Osteocyte (in vitro differentiated cells): Measurements from ENCODE around the gene CYB561. TPM values are rescaled to one million over a fixed set of nuclear protein-coding genes. Genes with fewer than 3 reads are reported as not detected.
"Not testable (repeated sequence)": the region's sequence is repeated elsewhere in the genome, so short reads cannot be mapped to it uniquely, and the experiment has no call there.

ENCODE experiments used
- DNase-seq: peaks from one replicate; pipeline ENCODE4 v3.0.0; 2021; ENCODE audit warnings: mixed read lengths; ENCODE audit not compliant: unreplicated experiment; ENCODE audit errors: extremely low spot score
- H3K27ac Mint-ChIP-seq: one replicate; pipeline ENCODE4 v1.8.0; 2021; ENCODE audit warnings: mild to moderate bottlenecking, mixed read lengths; ENCODE audit not compliant: unreplicated experiment
- H3K27me3 Mint-ChIP-seq: one replicate; pipeline ENCODE4 v1.8.0; 2021; ENCODE audit warnings: mixed read lengths; ENCODE audit not compliant: unreplicated experiment
- H3K36me3 Mint-ChIP-seq: one replicate; pipeline ENCODE4 v1.8.0; 2021; ENCODE audit warnings: mixed read lengths; ENCODE audit not compliant: unreplicated experiment
- H3K4me1 Mint-ChIP-seq: one replicate; pipeline ENCODE4 v1.8.0; 2021; ENCODE audit warnings: mixed read lengths; ENCODE audit not compliant: unreplicated experiment
- H3K4me3 Mint-ChIP-seq: one replicate; pipeline ENCODE4 v1.8.0; 2021; ENCODE audit warnings: mild to moderate bottlenecking, moderate library complexity, mixed read lengths; ENCODE audit not compliant: unreplicated experiment
- H3K9me3 Mint-ChIP-seq: one replicate; pipeline ENCODE4 v1.8.0; 2021; ENCODE audit warnings: mixed read lengths; ENCODE audit not compliant: unreplicated experiment
- total RNA-seq: library from RNA; stranded (reverse); gene quantifications from 2 replicates; pipeline ENCODE4 v1.2.1, GENCODE V29; 2021
- TF ChIP-seq, protein P1 (sequence below): fragments of 200-600 bp; sonication (generic); IDR thresholded peaks from 2 replicates; pipeline ENCODE4 v1.5.0; 2021; ENCODE audit warnings: antibody characterized with exemption, mild to moderate bottlenecking, moderate library complexity

CYB561 gene
- total RNA-seq, 1 donor from 2014 or later = 5.7 TPM

DNA sequence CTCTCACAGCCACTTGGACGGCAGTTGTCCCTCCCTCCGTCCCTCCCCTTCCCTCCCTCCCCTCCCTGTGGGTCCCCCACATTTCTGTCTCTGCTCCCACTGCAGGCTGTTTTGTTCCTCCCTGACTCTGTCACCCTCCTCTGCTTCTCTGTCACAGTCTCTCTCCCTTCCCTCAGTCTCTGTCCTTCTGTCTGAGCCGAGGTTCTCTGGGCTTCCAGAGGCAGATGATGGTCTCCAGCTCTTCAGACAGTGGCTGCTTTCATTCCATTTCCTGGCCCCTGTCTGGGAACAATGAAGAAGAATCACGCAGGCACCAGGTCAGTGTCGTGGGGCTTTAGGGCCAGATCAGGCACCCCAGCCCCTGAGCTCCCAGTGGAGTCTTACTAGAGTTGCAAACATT is 8.8 kb upstream of the CYB561 start:
- no peak overlapping the region for H3K27ac Mint-ChIP-seq
- no peaks in the 10 kb centered on the region for H3K9me3 Mint-ChIP-seq
- peaks cover 5% of the 10 kb centered on the region for H3K4me1 Mint-ChIP-seq
- peaks cover 11% of the 10 kb centered on the region for H3K27me3 Mint-ChIP-seq
- H3K36me3 Mint-ChIP-seq = no peaks in the 10 kb centered on the region
- H3K4me3 Mint-ChIP-seq = no peak overlapping the region
- TF ChIP-seq, protein P1, sequence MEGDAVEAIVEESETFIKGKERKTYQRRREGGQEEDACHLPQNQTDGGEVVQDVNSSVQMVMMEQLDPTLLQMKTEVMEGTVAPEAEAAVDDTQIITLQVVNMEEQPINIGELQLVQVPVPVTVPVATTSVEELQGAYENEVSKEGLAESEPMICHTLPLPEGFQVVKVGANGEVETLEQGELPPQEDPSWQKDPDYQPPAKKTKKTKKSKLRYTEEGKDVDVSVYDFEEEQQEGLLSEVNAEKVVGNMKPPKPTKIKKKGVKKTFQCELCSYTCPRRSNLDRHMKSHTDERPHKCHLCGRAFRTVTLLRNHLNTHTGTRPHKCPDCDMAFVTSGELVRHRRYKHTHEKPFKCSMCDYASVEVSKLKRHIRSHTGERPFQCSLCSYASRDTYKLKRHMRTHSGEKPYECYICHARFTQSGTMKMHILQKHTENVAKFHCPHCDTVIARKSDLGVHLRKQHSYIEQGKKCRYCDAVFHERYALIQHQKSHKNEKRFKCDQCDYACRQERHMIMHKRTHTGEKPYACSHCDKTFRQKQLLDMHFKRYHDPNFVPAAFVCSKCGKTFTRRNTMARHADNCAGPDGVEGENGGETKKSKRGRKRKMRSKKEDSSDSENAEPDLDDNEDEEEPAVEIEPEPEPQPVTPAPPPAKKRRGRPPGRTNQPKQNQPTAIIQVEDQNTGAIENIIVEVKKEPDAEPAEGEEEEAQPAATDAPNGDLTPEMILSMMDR = no peak
- no peak for DNase-seq

DNA sequence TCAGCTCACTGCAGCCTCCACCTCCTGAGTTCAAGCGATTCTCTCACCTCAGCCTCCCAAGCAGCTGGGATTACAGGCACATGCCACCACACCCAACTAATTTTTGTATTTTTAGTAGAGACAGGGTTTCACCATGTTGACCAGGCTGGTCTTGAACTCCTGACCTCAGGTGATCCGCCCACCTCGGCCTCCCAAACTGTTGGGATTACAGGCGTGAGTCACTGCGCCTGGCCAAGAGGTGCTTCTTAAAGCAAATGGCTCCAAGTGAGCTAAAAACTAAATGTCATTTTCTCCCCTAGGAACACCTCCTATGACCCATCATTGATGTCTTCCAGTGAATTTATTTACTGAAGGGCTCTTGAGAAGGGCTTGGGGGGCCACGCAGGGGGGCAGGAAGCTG is 8.3 kb upstream of the CYB561 start:
- not testable (repeated sequence) for H3K36me3 Mint-ChIP-seq, H3K4me1 Mint-ChIP-seq, H3K4me3 Mint-ChIP-seq, DNase-seq, H3K27ac Mint-ChIP-seq, H3K9me3 Mint-ChIP-seq
- peaks cover 14% of the 10 kb centered on the region for H3K27me3 Mint-ChIP-seq

DNA sequence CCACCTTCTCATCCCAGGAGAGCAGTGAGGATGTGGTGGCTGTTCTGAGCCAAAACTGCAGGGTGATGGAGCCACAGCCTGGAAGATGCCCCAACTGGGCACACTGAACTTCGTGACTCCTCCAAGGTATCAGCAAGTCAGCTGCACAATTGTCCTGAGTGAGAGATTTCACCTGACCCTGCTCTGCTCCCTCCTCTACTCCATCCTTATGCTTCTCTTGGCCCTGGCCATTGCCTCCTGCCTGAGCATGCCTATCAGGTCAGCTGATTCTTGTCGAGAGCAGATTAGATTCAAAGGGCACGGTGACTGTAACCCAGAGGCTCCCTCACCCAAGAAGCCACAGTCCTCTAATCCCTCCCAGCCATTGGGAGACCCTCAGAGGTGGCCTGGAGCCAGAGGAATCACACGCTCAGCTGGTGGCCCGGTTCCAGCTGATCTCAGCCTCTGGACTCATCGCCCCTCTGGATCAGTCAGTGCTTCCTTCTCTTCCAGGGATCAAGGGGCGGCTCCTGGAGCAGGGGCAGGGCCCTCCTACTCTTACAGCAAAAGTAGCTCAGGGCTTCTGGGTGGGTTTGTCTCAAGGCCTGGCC is 7.0 kb upstream of the CYB561 start:
- peaks cover 14% of the 10 kb centered on the region for H3K27me3 Mint-ChIP-seq
- peaks cover 1% of the 10 kb centered on the region for H3K4me1 Mint-ChIP-seq
- no peak overlapping the region for H3K4me3 Mint-ChIP-seq
- no peaks in the 10 kb centered on the region for H3K9me3 Mint-ChIP-seq
- DNase-seq = no peak
- TF ChIP-seq, protein P1 = no peak
- H3K36me3 Mint-ChIP-seq = no peaks in the 10 kb centered on the region
- no peak overlapping the region for H3K27ac Mint-ChIP-seq

GRCh38 chr17:63452046-63452961 is 6.2 kb upstream of the CYB561 start:
- Mint-ChIP-seq H3K4me1 (peaks cover 2% of the 10 kb centered on the region), H3K4me3 (no peak overlapping the region), H3K27me3 (peaks cover 14% of the 10 kb centered on the region), H3K36me3 (no peaks in the 10 kb centered on the region), H3K27ac (no peak overlapping the region), H3K9me3 (no peaks in the 10 kb centered on the region)
- no peak for DNase-seq
- TF ChIP-seq, protein P1 = no peak

GRCh38 chr17:63451150-63451549 is 5.0 kb upstream of the CYB561 start:
- Mint-ChIP-seq H3K4me3 (no peak overlapping the region), H3K36me3 (no peaks in the 10 kb centered on the region), H3K27ac (no peak overlapping the region), H3K4me1 (peaks cover 6% of the 10 kb centered on the region), H3K27me3 (peaks cover 14% of the 10 kb centered on the region), H3K9me3 (no peaks in the 10 kb centered on the region)
- DNase-seq = no peak
- TF ChIP-seq, protein P1 = no peak
